SK-N-MC (cell line): Measurements from ENCODE around the gene DAB2IP.

Experiments used
- DNase-seq: peaks from one replicate; pipeline ENCODE4 v3.0.0-alpha.2; 2011; ENCODE audit warnings: low read depth, low spot score
- H3K27ac ChIP-seq: fragments of 200-600 bp; sonication (generic); 2 replicates; pipeline ENCODE4 v1.5.1; 2016; ENCODE audit warnings: mixed run types
- H3K36me3 ChIP-seq: fragments of 200-600 bp; sonication (generic); 2 replicates; pipeline ENCODE4 v1.6.1; 2017; ENCODE audit warnings: antibody characterized with exemption, low read length, mixed read lengths; ENCODE audit not compliant: insufficient read depth
- H3K4me3 ChIP-seq: fragments of 200-600 bp; sonication (generic); 2 replicates; pipeline ENCODE4 v1.5.1; 2016
- H3K9ac ChIP-seq: fragments of 200-600 bp; sonication (generic); 2 replicates; pipeline ENCODE4 v1.8.0; 2017; ENCODE audit warnings: mixed run types, mixed read lengths; ENCODE audit not compliant: insufficient read length
- H3K9me3 ChIP-seq: fragments of 200-600 bp; sonication (generic); 2 replicates; pipeline ENCODE4 v1.6.1; 2017; ENCODE audit warnings: low read depth, mild to moderate bottlenecking, antibody characterized with exemption, low read length, moderate library complexity, mixed read lengths
- EZH2 ChIP-seq: fragments of 200-600 bp; sonication (generic); IDR thresholded peaks from one replicate; pipeline ENCODE4 v1.6.1; 2017; ENCODE audit warnings: antibody characterized with exemption
- FOXP2 ChIP-seq: optimal IDR thresholded peaks from 2 replicates; pipeline ENCODE3; 2011; ENCODE audit warnings: mild to moderate bottlenecking, moderate library complexity; ENCODE audit not compliant: insufficient read depth; ENCODE audit errors: extremely low read length, control extremely low read depth
- POLR2AphosphoS5 ChIP-seq: IDR thresholded peaks from 2 replicates; pipeline ENCODE4 v1.6.1; 2012; ENCODE audit warnings: mild to moderate bottlenecking, low read depth, low read length, borderline replicate concordance

DAB2IP gene

DNA sequence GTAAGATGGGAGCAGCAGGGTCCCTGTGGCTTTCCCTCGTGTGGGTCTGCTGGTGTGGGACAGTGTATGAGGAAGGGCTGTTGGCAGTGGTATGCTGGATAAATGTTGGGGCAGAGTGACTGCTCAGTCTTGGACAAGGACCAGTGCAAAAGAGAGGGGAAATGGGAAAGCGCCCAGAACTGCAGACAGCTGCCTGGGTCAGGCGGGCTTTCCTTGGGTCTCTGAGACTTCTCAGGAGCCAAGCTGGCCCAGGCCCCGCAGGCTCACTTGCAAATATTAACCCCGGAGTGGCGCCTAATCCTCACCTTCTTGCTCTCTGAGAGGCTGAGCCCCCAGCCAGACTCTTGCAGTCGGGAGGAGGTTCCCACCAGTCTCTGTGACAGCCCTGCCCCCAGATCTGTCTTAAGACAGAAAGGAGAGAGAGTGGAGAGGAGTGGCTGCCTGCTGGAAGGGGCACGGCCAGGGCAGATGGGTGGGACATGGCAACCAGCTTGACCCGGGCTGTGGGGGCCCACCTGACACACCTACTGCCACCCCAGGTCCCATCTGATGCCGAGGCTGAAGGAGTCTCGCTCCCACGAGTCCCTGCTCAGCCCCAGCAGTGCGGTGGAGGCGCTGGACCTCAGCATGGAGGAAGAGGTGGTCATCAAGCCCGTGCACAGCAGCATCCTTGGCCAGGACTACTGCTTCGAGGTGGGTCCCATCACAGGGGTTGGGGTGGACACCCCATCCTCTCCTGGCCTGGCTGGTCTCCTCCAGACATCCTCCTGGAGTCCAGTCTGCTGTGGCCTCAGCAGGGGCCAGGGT lies 105.2 kb downstream of the DAB2IP start:
- Histone ChIP-seq H3K27ac (no peak overlapping the region), H3K4me3 (no peak overlapping the region), H3K9ac (no peak overlapping the region), H3K36me3 (peaks cover 17% of the 10 kb centered on the region; the same call in 1 of the 2 replicates), H3K9me3 (no peaks in the 10 kb centered on the region)
- DNase-seq = no peak
- TF ChIP-seq EZH2 (no peak), POLR2AphosphoS5 (no peak), FOXP2 (no peak)

DNA sequence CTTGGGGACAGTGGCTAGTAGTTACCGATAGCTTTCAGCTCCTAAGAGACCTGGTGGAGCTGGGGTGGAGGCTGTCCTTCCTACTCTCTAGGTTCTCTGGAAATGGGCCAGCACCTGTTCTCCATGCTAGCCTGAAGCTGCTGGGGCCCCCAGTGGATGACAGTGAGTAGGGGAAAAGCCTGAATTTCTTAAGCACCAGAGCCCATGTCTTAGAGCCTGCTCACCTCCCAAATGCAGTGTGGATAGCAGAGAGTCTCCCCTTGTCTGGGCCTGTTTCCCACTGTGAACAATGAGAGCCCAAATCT lies 105.8 kb downstream of the DAB2IP start:
- Histone ChIP-seq H3K27ac (no peak overlapping the region), H3K9me3 (no peaks in the 10 kb centered on the region), H3K36me3 (peaks cover 17% of the 10 kb centered on the region; the same call in 1 of the 2 replicates), H3K9ac (no peak overlapping the region), H3K4me3 (no peak overlapping the region)
- DNase-seq = no peak
- no peak for TF ChIP-seq EZH2
- no peak for TF ChIP-seq FOXP2
- TF ChIP-seq POLR2AphosphoS5 = no peak

DNA sequence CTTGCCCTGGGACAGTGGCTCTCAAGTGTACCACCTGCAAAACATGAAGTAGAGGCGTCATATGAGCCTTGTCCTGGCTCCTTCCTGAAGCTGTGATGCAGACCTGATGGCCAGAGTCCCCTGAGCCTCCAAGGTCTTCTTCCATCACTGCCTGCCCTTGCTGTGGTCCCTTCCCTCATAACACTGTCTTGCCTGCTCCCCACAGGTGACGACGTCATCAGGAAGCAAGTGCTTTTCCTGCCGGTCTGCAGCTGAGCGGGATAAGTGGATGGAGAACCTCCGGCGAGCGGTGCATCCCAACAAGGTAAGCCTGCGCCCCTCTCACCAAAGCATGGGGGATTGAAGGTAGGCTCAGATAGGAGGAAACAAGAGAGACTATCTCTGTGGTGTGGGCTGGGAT lies 107.3 kb downstream of the DAB2IP start:
- Histone ChIP-seq H3K36me3 (peaks cover 17% of the 10 kb centered on the region; the same call in 1 of the 2 replicates), H3K27ac (no peak overlapping the region), H3K4me3 (no peak overlapping the region), H3K9me3 (no peaks in the 10 kb centered on the region), H3K9ac (no peak overlapping the region)
- no peak for TF ChIP-seq POLR2AphosphoS5
- DNase-seq = no peak

DNA sequence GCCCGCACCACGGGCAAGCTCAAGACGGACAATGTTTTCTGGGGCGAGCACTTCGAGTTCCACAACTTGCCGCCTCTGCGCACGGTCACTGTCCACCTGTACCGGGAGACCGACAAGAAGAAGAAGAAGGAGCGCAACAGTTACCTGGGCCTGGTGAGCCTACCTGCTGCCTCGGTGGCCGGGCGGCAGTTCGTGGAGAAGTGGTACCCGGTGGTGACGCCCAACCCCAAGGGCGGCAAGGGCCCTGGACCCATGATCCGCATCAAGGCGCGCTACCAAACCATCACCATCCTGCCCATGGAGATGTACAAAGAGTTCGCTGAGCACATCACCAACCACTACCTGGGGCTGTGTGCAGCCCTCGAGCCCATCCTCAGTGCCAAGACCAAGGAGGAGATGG lies 108.6 kb downstream of the DAB2IP start:
- Histone ChIP-seq H3K27ac (no peak overlapping the region), H3K9ac (no peak overlapping the region), H3K4me3 (no peak overlapping the region), H3K36me3 (peaks cover 17% of the 10 kb centered on the region; the same call in 1 of the 2 replicates), H3K9me3 (no peaks in the 10 kb centered on the region)
- TF ChIP-seq FOXP2 (no peak), EZH2 (no peak), POLR2AphosphoS5 (no peak)
- no peak for DNase-seq

DNA sequence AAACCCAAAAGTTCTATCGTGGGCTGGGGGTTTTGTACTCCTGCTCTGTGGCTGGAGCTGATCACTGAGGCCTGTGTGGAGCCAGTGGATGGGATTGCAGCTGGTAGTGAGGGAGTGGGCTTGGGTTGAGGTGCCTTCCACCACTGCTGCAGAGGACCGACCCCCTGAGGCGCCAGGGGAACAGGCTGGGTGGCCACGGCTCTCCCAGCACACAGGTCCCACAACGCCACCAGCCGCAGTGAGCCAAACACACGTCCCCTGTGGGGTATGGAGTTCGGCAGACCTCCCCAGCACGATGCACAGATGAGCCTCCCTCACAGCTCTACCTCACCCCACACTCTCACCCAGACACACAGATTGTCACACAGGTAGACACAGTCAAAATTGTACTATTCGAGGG lies 109.1 kb downstream of the DAB2IP start:
- Histone ChIP-seq H3K36me3 (peaks cover 17% of the 10 kb centered on the region; the same call in 1 of the 2 replicates), H3K4me3 (no peak overlapping the region), H3K27ac (no peak overlapping the region), H3K9me3 (no peaks in the 10 kb centered on the region), H3K9ac (no peak overlapping the region)
- TF ChIP-seq EZH2 (no peak), POLR2AphosphoS5 (no peak), FOXP2 (no peak)
- DNase-seq = no peak

DNA sequence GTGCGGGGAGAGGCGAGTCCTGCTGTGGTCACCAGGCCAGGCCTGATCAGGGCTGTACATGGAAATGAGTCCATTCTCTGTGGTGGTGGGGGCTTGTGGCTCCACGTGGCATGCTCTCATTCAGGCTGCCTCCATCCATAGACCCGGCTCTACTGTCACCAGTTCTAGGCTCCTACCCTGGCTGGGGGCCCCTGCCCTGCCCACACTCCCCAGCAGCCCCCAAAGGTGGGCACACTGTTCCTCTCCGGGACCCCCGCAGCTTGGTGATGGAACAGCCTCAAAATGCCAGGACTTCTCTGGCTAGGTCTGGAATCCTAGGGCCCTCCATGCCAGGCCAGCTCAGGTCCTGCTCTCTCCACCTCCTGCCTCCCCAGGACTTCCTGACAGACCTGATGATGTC lies 111.7 kb downstream of the DAB2IP start:
- Histone ChIP-seq H3K36me3 (peaks cover 33% of the 10 kb centered on the region; the same call in 1 of the 2 replicates), H3K4me3 (no peak overlapping the region), H3K27ac (no peak overlapping the region), H3K9me3 (no peaks in the 10 kb centered on the region), H3K9ac (no peak overlapping the region)
- no peak for TF ChIP-seq EZH2
- TF ChIP-seq FOXP2 = no peak
- no peak for TF ChIP-seq POLR2AphosphoS5
- DNase-seq = no peak

DNA sequence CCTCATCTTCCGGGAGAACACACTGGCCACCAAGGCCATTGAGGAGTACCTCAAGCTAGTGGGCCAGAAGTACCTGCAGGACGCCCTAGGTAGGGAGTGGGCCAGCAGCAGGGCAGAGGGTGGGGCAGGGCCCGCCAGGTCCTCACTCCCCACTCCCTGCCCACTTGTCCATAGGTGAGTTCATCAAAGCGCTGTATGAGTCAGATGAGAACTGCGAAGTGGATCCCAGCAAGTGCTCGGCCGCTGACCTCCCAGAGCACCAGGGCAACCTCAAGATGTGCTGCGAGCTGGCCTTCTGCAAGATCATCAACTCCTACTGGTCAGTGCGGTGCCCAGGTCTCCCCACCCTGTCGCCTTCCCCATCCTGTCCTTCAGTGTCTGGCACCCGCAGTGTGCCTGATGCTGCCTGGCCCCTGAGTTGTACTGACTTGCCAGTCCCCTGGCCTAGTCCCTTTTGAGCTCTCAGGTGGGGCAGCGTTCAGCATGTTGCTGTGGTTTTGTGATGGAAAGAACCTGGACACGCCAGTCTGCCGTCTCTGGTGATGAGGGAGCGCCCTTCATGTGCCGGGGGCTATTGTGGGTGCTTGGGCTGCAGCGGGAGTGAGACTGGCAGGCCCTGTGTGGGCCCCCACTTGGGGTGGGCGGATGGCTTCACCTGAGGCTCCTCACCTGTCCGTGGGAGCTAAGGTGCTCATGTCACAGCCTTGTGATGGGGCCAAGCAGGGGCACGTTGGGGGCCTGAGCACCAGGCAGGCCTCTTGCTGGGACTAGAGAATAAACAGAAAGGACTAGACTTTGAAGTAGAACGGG lies 112.3 kb downstream of the DAB2IP start:
- H3K36me3 ChIP-seq = peaks cover 39% of the 10 kb centered on the region; the same call in 1 of the 2 replicates
- H3K27ac ChIP-seq = no peak overlapping the region
- no peak overlapping the region for H3K4me3 ChIP-seq
- TF ChIP-seq EZH2 = no peak
- TF ChIP-seq FOXP2 = no peak
- no peak for TF ChIP-seq POLR2AphosphoS5
- H3K9ac ChIP-seq = no peak overlapping the region
- no peaks in the 10 kb centered on the region for H3K9me3 ChIP-seq
- DNase-seq = no peak

DNA sequence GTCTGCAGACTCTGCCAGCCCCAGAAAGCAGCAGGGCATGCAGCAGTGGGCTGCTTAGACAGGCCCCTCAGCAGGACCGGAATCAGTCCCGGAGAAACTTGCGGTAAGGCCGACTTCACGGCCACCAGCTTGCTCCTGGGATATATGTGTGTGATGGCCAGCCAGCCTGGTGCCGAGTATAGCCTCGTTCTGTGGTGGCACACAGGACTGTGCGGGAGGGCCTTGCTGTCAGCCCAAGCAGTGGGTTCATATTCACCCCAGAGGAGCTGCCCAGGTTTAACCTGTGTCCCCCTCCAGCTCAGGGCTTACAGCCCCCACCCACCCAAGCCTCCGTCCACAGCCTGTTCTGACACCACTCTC lies 112.9 kb downstream of the DAB2IP start:
- H3K27ac ChIP-seq = no peak overlapping the region
- H3K36me3 ChIP-seq = peaks cover 44% of the 10 kb centered on the region; the same call in 1 of the 2 replicates
- TF ChIP-seq FOXP2 (no peak), POLR2AphosphoS5 (no peak), EZH2 (no peak)
- no peak for DNase-seq
- H3K4me3 ChIP-seq = no peak overlapping the region
- no peak overlapping the region for H3K9ac ChIP-seq
- H3K9me3 ChIP-seq = no peaks in the 10 kb centered on the region
